GM18858 (cell line): ENCODE data around the gene ARL15.

ENCODE experiments used
- ATAC-seq: cut with Tn5 transposase; IDR thresholded peaks from one replicate; pipeline ENCODE4 v1.9.1; 2021; ENCODE audit not compliant: unreplicated experiment

Gene ARL15

DNA sequence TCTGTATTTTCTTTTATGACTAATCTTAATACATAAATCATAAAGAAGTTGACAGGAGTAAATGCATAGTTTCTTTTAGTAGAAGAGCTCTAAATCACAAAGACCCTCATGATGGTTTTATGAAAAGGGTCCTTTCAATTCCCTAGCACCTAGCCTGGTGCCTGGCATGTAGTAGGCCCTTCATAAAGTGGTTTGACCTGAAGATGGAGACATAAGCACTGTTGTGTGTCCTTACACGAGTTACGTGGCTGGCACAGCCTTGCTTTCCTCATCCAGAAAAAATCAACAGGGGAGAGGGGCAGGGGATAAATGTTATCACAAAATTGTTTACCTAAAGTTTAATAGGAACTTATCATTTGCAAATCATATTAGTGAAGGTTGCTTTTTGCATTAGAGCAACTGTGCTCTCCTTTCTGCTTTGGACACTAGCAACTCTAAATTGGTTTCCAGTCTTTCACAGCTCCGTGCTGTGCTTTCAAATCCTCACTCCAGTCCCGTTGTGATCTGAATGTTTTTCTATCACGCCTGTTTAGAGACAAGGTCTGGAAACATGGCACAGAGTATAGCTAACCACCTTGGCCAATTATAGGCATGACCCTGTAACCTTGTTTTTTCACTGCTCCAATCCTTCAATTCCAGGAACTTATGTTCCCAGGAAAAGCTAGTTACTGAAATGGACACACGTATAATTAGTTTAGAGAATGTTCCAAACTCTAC lies 55.7 kb downstream of the ARL15 start:
- ATAC-seq: no peak

DNA sequence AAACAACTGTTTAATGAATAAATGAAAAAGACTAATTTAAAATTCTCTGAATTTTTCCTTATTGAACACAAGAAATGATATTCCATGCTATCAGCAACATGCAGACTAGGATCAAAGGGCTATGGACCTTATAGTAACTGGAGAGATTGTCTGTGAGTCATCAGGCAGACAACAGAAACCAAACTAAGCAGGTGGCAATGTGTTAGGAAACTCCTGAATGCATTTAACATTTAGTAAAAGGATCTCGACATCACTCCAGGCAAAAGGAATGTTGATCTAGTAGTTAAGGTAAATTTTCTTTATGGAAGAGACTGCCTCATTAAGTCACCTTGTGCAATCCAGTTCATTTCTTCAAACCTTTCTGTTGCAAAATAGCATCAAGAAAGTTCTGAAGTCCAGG lies 58.4 kb downstream of the ARL15 start:
- ATAC-seq: no peak

- no peak for ATAC-seq
Observed at GRCh38 chr5:54249210-54250028, 61.0 kb downstream of the ARL15 start.

DNA sequence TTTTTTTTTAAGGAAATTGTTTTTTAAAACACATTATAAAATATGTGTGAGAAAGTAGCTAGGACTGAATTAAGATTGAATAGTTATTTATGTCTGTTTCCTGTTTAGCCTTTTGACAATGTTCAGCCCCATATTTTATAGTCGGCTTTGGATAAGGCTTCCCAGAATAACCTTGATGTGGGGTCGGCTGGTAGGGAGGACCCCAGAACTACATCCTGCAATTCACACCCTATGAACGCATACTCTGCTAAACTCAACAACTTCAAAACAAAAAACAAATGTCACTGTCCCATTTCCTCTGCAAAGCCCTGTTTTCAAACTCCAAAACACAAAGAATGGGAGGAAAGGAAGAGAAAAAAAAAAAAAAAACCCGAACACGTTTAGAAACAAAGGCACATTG lies 63.1 kb downstream of the ARL15 start:
- ATAC-seq: no peak

GRCh38 chr5:54243483-54244080 lies 66.8 kb downstream of the ARL15 start:
- ATAC-seq: peak; percentile 71

- no peak for ATAC-seq
Observed at GRCh38 chr5:54242297-54242696, 68.1 kb downstream of the ARL15 start.

DNA sequence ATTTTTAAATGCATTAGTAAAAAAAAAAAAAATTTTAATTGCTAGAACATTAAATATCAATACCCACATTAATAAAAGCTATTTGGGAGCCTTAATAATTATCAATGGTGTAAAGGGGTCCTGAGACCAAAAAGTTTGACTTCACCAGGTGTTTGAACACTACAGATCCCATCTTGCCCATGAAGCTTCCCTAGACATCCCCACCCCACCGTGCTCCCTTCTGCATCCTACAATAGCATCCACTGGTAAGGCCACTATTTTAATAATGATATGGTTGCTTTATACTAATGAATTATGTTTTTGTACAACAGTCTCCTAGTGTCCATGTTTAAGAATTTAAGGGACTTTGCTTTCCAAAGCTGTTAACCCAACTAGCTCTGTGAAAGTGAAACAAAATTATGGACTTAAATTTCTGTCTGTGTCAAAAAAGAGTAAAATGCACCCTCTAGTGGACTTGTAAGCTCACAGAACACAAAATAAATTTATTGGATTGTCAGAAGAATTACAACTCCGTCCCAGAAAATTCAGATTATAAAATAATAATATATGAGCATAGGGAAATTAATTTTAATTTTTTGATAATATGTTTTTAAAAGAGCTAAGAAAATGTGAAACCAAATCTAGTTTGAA lies 76.0 kb downstream of the ARL15 start:
- ATAC-seq: peak; percentile 38

- ATAC-seq: no peak
Observed at GRCh38 chr5:54230936-54231685, 79.3 kb downstream of the ARL15 start.

DNA sequence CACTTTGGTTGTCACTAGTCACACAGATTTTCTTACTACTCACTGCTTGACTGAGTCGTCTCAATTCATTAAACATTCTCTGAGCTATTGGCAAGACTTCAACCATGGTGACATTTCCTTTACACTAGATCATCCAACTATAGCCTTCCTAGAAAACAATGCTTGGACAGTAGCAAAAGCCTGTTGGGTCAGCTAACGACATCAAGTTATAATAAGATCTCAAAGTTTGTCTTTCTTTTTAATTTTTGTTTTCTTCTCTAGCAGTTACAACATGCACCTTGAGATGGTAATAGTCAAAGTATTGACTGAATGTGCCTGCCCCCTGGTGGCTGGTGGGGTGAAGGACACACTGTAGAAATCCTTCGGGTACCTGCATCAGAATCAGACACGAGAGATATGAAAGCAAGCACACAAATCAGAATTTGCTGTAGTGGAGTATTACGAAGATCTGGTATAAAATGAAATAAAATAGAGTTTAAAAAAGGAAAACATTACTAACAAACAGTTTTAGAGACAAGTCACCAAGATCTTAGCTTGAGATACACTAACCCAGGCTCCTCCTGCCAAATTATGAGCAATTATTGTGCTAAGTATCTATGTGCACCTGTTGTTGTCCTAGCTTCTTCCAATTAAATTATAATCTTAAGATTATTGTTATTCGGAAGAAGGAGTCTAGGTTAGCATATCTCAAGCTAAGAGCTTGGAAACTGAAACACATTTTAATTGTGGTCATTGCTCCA lies 81.2 kb downstream of the ARL15 start:
- ATAC-seq: peak; percentile 90

GRCh38 chr5:54227759-54228158 lies 82.6 kb downstream of the ARL15 start:
- ATAC-seq: no peak

DNA sequence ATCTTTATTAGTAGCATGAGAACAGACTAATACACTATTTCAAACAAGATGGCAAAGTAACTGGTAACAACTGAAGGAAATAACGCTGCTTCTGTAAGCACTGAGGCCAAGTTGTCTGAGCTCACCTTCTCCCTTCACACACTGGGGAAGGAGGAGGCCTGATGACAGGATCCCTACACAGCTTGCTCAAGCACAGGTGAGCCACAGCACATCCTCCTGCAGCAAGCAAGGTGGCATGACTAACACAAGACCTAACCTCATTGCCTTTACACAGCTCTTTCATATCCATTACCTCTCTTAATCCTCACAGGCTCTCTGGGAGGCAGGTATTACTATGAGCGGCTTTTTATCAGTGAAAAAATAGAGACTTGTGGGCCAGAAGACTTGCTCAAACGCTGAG lies 83.3 kb downstream of the ARL15 start:
- no peak for ATAC-seq

- no peak for ATAC-seq
Observed at GRCh38 chr5:54226215-54226614, 84.2 kb downstream of the ARL15 start.

GRCh38 chr5:54224103-54224826 lies 86.1 kb downstream of the ARL15 start:
- no peak for ATAC-seq

DNA sequence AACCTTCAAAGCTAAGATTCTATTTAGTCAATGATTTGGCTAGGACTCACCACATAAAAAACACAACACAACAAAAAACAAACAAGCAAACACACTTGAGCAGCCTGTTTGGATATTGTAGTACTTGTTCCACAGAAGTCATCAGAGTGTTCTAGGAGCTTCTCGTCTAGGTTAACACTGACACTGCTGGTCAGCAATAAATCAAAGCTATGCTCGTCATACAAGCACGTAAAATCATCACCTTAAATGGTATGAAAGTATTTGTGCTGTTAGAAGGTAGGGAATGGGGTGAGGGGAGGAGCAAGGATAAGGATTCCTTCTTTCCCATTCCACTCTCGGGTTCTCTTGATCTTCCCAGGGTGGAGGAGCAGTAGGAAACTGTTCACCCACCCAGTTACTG lies 88.0 kb downstream of the ARL15 start:
- ATAC-seq: no peak

- ATAC-seq: no peak
Observed at GRCh38 chr5:54221135-54221534, 89.2 kb downstream of the ARL15 start.

- ATAC-seq: no peak
Observed at GRCh38 chr5:54220230-54221040, 89.9 kb downstream of the ARL15 start.

DNA sequence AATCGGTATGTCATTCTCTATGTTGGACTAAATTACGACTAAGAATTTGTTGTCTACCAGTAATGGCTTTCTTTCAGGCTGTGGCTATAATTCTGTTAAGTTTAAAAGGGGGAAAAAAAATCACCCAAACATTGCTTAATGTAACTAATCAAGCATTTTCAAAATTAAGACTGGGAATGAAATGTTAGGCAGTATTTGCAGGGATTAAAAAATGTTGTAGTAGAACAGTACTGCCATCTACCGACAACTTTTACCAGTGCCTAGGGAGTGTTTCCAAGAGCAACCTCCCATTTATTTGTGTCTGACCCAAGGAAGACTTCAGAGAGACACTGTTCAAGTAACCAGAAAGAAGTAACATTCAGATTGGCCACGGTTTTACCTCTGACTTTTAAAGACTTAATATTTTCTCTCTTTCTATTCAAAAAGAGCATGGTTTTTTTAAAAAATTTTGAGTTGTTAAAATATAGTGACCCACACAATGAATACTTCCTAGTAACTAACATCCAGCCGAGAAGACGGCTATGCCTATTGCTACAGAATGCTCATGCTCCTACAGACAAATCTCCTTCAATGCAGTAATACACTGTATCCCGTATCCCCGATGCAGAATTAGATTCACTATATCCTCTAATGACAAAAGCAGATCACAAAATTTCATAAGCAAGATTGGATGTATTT lies 92.4 kb downstream of the ARL15 start:
- ATAC-seq: peak; percentile 78

DNA sequence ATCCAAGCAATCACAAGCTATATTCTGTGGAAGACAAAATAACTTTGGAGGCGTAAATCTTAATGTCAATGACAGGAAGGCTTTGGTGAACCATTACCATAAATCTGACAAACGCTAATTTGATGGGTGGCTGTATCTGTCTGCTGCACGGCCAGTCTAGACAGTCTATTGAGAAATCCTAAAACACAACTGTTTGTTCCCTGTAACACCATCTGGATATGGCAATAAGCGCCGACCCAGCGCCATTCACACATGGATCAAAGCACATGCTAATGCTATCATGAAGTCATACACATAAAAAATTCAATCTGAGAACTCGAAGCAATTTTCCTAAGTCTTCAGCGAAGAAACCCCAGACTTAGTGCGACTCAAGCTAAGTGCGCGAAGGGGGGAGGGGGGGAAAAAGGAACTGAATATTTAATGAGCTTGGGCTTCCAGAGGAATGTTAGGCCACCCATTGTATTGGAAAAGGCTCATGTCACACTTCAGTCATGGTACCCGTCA lies 95.1 kb downstream of the ARL15 start:
- no peak for ATAC-seq
